Fibroblast of the conjunctiva (primary cell): ENCODE data around the gene MADD.

Experiments used
- DNase-seq: peaks from one replicate; pipeline ENCODE4 v3.0.0-alpha.2; 2010; ENCODE audit warnings: low read depth

The MADD gene

DNA sequence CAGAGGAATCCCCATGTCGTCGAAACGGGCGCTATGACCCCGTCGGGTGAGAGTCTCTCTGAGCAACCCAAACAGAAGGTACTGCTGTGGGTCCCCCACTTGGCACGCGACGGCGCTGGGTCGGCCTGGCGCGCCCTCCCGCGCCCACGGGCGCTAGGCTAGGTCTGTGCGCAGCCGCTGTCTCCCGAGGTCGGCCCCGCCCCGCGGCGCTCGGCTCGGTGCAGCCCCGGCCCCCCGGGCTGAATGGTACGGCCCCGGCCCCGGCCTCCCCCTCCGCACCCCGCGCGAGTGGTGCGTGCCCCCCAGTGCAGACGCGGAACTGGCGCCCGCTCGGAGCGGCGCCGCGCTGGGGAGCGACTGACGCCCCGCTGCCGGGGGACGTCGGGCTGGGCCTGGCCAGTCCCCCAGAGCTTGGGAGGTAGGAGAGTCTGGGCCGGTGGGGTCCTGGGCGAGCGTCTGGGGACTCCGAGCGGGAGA, at the start of gene MADD:
Gene MADD (plus strand): TSS at position 305 of the 477 bp plus-strand sequence.
- DNase-seq: no peak

GRCh38 chr11:47220401-47220821, 49.5 kb upstream of the MADD start:
- DNase-seq: peak; percentile 47

DNA sequence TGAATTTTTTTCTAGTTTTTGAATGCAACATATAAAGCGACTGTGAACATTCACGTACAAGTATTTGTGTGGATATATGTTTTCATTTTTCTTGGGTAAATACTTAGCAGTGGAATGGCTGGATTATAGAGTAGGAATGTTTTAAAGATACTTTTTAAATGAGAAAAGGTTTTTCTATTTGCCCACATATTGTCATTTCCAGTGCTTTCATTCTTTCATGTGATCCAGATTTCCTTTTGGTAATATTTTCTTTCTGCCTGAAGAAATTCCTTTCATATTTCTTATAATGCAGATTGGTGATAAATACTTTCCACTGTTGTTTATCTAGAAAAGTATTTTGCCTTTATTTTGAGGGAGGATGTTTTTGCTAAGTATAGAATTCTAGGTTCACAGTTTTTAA, 47.2 kb upstream of the MADD start:
- DNase-seq: no peak

GRCh38 chr11:47225552-47226400, 44.2 kb upstream of the MADD start:
- no peak for DNase-seq

- DNase-seq: no peak
Measured at GRCh38 chr11:47229161-47229560, 40.8 kb upstream of the MADD start.

DNA sequence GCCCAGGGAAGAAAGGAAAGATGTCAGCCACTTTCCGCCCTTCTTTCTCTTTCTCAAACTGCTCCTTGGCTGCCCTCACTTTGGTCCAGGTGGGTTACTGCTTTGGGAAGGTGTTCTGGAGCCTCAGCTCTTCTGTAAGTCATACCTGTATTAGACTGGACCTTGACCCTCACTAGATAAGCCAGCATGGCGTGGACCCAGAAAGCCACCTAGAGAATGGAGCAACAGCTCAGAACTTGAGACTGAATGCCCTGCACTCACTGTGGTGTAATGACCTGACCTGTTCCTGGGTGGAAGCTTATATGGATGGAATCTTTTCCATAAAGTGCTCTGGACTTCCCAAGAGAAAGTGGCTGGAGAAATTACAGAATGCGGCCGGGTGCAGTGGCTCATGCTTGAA, 36.9 kb upstream of the MADD start:
- no peak for DNase-seq

DNA sequence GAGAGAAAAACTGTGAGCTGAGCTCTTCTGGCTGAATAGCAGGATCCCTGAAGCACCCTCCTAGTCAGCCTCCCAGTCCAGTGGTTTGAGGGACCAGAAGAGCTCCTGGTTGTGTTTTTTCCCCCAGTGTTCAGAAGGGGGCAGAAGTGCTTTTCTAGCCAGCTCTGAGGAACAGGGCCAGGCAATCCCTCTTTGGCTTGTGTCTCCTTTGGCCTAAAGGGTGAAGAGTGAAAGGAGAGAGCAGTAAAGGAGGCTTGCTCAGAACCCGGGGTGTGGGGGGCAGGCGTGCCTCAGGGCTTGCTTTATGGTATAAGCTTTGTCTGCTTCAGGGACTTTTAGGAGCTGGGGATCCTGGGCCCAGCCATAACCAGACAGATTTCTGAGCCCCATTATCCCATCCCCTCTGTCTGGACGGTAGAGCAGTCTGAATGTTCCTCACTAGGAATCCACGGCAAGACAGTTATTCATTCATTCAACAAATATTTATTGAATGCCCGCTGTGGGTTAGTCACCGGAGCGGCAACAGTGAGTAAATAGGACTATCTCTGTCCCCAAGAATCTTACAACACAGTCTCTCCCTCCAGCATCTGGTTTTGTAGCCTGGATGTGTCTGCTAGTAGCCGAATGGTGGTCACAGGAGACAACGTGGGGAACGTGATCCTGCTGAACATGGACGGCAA, 35.8 kb upstream of the MADD start:
- no peak for DNase-seq

- no peak for DNase-seq
Measured at GRCh38 chr11:47234669-47235100, 35.2 kb upstream of the MADD start.

GRCh38 chr11:47235163-47235562, 34.8 kb upstream of the MADD start:
- no peak for DNase-seq

DNA sequence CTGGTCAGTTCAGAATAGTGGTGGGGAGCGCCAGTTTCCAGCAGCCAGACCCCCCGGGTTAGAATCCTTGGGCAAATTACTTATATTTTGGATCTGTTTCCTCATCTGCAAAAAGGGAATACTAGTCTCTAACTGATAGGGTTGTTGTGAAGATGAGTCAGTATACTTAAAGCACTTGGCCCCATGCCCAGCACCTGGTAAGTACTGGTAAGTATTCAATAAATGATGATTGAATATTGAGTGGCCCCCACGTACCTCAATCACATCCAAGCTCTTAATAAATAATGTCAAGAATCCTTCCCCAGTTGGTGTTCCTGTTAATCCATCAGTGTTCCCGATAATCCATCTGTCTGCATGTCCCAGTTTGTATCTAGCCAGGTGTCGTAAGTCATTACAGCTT, 33.5 kb upstream of the MADD start:
- no peak for DNase-seq

DNA sequence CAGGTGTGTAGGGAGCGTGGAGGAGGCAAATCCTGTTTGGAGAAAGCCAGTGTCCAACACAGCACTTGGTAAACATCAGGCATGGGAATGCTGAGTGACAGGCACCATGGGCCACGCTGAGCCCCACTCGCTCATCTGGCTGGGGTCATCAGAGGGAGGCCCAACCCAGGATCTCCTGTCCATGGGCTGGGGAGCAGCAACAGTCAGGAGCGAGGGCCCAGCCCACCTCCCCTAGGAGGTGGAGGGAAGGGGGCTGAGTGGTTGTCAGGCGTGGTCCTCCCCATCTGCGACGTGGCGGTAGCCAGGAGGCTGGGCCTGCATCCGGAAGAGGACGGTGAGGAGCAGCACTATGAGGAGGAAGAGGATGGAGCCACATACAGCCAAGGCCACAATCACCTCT, 30.1 kb upstream of the MADD start:
- DNase-seq: no peak

DNA sequence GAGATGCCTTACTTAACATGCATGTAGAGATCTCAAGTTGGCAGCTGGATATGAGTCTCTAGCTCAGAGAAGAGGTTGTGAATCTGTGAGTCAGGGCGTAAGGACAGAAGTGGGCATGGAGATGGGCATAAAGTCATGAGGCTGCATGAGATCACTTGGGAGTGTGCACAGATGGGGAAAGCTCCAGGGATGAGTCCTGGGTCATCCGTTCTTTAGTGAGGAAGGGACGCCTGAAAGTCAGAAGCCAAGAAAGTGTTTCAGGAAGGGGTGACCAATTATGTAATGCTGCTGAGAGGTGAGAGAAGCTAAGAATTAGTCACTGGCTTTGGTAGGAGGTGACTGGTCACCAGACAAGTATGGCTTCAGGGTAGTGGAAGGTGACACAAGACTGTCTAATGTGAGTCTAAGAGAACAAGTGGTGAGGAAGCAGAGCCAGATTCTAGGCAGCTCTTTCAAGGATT, 28.1 kb upstream of the MADD start:
- DNase-seq: no peak

DNA sequence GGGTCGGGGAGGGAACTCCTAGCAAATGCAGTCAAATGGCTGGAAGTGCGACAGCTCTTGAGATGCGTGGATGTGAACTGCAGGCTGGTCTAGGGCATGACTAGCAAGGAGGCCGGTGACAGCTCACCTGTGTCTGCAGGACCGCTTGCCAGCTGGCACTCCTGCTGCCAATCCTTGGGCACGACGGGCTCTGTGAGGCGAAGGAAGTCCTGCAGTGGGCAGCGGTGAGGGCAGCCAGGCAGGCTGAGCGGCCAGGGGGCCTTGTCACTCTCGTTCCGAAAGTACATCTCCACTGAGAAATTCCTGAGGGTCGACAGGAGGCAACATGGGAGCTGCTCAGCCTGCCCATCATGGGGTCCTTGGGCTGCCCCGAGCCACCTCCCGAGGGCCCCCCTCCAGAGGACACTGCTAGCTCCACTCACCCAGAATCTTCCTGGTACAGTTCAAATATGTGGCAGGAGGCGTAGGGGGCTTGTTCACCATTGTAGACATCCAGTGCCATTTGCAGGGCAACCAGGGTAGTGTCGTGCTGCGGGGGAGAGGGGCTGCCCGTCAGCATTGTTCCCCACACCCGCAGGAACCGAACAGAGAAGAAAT, 27.2 kb upstream of the MADD start:
- DNase-seq: no peak

- no peak for DNase-seq
Measured at GRCh38 chr11:47243454-47243853, 26.5 kb upstream of the MADD start.

- no peak for DNase-seq
Measured at GRCh38 chr11:47244448-47245350, 25.2 kb upstream of the MADD start.

GRCh38 chr11:47245611-47246357, 24.1 kb upstream of the MADD start:
- DNase-seq: no peak

GRCh38 chr11:47247502-47247901, 22.4 kb upstream of the MADD start:
- DNase-seq: no peak

GRCh38 chr11:47248304-47248663, 21.6 kb upstream of the MADD start:
- DNase-seq: no peak

GRCh38 chr11:47248664-47249377, 21.1 kb upstream of the MADD start, which contains the start of gene ACP2:
Gene ACP2, minus strand, starts transcription at chr11:47248814. Its CDS starts 25 bp downstream, at chr11:47248789.
- DNase-seq: peak; percentile 75

DNA sequence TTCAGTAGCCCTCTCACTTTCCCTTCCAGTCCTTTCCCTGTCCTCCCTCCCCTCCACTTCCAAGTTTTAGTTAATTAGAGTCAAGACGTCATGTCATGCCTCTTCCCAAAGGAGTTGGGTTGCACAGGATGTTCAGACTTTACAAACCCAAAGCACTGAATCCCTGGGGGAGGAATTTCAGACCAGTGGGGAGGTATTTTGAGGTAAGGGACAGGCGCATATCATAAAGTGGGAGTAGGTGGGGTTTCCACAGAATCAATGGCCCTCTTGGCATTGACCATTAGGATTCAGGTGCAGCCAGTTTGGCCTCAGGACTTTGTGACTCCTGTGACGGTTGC, 20.6 kb upstream of the MADD start:
- no peak for DNase-seq
